Measurements from ENCODE around the gene SYNPO2.

The SYNPO2 gene

DNA sequence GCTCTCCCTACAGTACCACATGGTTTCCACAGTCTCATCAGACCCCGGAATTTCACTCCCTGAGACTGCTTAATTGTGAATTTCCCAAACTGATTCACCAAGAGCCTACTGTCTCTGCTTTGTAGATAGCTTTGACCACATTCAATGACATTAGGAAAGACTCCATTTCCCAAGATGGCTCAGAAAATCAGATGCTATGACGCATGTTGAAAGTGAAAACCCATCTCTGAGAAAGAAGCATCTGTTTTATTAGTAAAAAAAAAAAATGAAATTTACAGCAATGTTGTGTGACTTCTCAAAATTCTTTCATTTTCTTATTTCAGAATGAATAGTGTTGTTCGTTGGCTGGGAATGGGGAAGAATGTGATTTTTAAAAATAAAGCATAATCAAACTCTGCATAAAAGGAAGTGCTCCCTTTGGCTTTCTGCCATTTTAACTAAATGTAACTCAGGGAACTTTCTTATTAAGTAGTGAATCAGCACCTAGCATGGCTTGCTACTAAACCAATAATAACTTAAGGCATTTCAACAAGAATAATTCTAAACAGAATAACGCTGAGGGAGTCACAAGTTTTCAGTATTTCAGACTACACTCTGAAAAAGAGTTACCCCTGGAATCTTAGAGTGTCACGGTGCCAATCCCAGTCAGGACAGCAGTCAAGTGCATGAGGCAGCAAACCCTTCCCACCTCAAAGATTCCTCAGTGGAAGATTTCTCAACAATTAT is 149.6 kb downstream of the SYNPO2 start:
- no peak for TF ChIP-seq CTCF (IDR thresholded peaks at IDR 0.05; ENCODE audit: insufficient read depth, missing control alignments)
- DNase-seq (ENCODE audit: insufficient read length, low spot score) (no peak), FAIRE-seq (no peak)

DNA sequence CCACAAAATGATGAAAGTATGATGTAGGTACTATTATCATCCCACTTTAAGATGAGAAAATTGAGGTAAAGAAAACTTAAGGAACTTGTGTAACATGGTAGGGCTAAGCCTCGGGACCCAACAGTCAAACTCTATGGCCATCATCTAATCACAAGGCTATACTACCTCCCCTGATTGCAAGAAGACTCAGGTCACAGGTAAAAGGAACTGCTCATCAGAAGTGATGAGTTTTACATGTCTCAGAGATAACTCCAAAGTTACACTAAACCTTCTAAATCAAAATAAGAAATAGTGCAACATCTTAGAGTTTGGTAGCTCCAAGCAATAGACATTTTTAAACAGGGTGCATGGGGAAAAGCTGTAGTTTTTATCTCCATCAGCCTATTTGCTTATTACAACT is 150.5 kb downstream of the SYNPO2 start:
- no peak for TF ChIP-seq CTCF (IDR thresholded peaks at IDR 0.05; ENCODE audit: insufficient read depth, missing control alignments)
- no peak for FAIRE-seq
- DNase-seq (ENCODE audit: insufficient read length, low spot score): no peak

DNA sequence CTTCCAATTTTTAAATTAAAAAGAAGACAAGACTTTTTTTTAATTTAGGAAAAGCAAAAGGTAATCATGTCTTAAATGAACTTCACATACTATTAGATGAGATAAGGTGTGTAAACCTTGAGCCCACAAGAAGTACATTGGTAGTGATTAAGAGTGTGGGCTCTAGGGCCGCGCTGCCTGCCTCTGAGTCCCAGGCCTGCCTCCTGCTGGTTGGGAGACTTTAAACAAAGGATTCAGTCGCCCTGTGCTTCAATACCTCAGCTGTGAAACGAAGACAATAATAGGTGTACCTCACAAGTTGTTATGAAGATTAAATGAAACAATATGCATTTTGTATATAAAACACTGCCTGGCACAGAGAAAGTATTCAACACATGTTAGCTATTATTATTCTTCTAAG is 151.1 kb downstream of the SYNPO2 start:
- peak; percentile 73 for FAIRE-seq
- no peak for DNase-seq (ENCODE audit: insufficient read length, low spot score)
- peak; percentile 19 for TF ChIP-seq CTCF (IDR thresholded peaks at IDR 0.05; ENCODE audit: insufficient read depth, missing control alignments)

DNA sequence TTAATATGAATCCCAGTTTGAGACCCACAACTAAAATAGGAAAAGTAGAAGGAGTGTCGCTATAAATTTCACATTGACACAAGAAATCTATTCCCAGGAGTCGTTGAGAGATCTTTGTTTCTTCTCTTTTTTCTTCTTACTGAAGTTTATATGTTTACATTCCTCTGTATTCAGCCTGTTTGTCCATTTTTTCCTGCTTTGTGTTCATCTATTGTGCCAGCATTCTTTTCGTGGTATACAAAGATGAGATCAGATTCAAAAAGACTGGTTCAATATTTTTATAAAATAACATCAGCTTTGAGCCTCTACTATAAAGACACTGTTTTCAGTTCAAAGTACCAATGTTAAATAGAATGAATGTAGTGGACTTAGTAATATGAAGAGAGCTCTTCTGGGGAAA is 151.6 kb downstream of the SYNPO2 start:
- no peak for TF ChIP-seq CTCF (IDR thresholded peaks at IDR 0.05; ENCODE audit: insufficient read depth, missing control alignments)
- FAIRE-seq: no peak
- no peak for DNase-seq (ENCODE audit: insufficient read length, low spot score)

- TF ChIP-seq CTCF (IDR thresholded peaks at IDR 0.05; ENCODE audit: insufficient read depth, missing control alignments): no peak
- FAIRE-seq (no peak), DNase-seq (ENCODE audit: insufficient read length, low spot score) (no peak)
Measured at GRCh38 chr4:119040694-119041185, 152.1 kb downstream of the SYNPO2 start.

DNA sequence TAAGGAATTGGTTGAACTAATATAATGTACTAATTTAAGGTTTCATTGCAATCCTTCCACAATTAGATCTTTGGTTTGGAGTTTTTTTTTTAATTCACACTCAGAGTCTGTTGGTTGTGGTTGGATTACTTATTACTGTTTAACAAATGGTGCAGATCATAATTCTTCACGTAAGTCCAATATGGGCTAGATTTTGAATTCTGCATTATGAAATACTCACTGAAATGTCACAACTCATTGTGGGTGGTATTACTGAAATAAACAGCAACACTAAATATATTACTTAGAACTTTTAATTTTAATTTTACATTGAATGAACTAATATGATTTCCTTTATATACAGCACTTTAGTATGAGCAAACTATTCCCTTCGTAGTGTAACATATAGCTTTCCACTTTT is 152.7 kb downstream of the SYNPO2 start:
- no peak for TF ChIP-seq CTCF (IDR thresholded peaks at IDR 0.05; ENCODE audit: insufficient read depth, missing control alignments)
- FAIRE-seq (no peak), DNase-seq (ENCODE audit: insufficient read length, low spot score) (no peak)

- TF ChIP-seq CTCF (IDR thresholded peaks at IDR 0.05; ENCODE audit: insufficient read depth, missing control alignments): peak; percentile 63
- FAIRE-seq (no peak), DNase-seq (ENCODE audit: insufficient read length, low spot score) (no peak)
Measured at GRCh38 chr4:119041951-119042560, 153.4 kb downstream of the SYNPO2 start.

Measured in D721Med (cell line).